ENCODE results near the gene AFAP1L2.

DNA sequence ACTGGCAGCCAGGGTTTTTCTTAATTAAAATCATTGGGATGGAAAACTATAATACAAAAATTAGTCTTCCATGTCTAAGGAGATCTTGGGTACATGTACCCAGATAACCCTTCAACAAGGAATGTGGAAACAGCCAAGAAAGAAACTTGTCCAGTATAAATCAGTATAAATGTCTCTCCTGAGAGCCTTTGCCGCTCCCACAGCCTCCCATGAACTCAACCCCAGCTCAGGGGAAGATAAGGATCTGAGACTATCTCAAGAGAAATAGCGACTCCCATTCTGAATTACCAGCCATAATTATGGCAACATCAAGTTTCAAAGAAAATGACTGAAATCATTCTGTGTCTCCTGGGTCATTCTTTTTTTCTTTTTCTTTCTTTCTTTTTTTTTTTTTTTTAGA is 32.6 kb upstream of the AFAP1L2 start:
- TF ChIP-seq, protein P1, sequence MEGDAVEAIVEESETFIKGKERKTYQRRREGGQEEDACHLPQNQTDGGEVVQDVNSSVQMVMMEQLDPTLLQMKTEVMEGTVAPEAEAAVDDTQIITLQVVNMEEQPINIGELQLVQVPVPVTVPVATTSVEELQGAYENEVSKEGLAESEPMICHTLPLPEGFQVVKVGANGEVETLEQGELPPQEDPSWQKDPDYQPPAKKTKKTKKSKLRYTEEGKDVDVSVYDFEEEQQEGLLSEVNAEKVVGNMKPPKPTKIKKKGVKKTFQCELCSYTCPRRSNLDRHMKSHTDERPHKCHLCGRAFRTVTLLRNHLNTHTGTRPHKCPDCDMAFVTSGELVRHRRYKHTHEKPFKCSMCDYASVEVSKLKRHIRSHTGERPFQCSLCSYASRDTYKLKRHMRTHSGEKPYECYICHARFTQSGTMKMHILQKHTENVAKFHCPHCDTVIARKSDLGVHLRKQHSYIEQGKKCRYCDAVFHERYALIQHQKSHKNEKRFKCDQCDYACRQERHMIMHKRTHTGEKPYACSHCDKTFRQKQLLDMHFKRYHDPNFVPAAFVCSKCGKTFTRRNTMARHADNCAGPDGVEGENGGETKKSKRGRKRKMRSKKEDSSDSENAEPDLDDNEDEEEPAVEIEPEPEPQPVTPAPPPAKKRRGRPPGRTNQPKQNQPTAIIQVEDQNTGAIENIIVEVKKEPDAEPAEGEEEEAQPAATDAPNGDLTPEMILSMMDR (conservative IDR thresholded peaks at IDR 0.05; ENCODE audit: low read depth, low read length), result no peak
- no peak for TF ChIP-seq EZH2 (IDR thresholded peaks at IDR 0.05; ENCODE audit: borderline replicate concordance, low read depth, low read length, poor library complexity, severe bottlenecking)

Measured in A673 (cell line).